ENCODE measurements around the gene MYL9. TPM values are rescaled to one million over a fixed set of nuclear protein-coding genes. Genes with fewer than 3 reads are reported as not detected.

MYL9 gene
- total and polyA plus RNA-seq, 2 experiments from 2014 or later, result 172 to 681 TPM

DNA sequence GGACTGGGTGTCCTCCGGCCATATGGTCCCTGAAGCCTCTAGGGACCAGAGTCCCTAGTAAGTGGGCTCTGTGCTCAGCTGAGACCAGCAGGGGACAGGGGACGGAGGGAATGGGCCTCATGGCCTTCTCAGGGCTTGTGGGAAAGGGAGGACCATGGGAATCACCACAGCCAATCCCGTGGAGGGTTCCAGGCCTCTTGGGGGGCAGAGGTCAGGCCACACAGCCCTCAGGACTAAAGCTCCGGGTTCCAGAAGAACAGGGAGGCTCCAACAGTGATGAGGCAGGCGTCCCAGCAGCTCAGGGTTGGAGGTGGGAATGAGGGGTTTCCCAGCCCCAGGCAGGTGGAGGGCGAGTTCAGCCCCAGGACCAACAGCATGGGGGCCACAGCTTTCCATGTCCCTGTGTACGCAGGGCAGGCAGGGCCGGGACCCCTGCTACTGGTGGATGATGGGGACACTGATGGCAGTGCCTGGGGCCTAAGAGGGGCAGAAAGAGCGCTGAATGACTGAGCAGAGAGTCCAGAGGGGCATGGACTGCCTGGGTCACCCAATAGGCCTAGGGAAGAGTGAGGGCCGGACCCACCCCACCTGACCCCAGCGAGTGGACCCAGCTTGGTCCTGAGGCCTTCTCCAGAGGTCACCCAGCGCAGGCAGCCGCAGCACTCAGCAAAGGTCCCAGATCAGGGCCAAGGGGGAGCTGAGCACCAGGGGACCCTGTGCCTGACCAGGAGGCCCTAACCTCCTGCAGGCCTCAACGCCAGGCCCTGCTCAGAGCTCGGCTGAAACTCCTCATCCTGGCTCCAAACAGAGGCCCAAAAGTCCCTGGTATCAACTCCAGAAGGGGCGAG is 8.8 kb downstream of the MYL9 start:
- no peaks in the 10 kb centered on the region for H3K4me1 ChIP-seq (ENCODE audit: insufficient read depth)
- H3K27me3 ChIP-seq (replicated peaks; ENCODE audit: insufficient read depth), result no peaks in the 10 kb centered on the region
- no peaks in the 10 kb centered on the region for H3K9me3 ChIP-seq (ENCODE audit: low read depth)
- H3K9ac ChIP-seq, result no peak overlapping the region
- H3K9me2 ChIP-seq (ENCODE audit: insufficient read depth), result no peaks in the 10 kb centered on the region
- TF ChIP-seq EZH2phosphoT487 (IDR thresholded peaks at IDR 0.05; ENCODE audit: insufficient read depth, low read depth) (no peak), EZH2 (IDR thresholded peaks at IDR 0.05; ENCODE audit: insufficient read depth, poor library complexity, severe bottlenecking) (no peak)
- H3K4me2 ChIP-seq (ENCODE audit: unreplicated experiment), result no peak overlapping the region
- no peak overlapping the region for H2AFZ ChIP-seq
- H3K4me3 ChIP-seq, result no peak overlapping the region
- peaks cover 28% of the 10 kb centered on the region for H3K36me3 ChIP-seq (ENCODE audit: low read depth)
- H3K79me2 ChIP-seq (ENCODE audit: insufficient read depth), result peaks cover 10% of the 10 kb centered on the region; the same call in 1 of the 2 replicates
- H3K27ac ChIP-seq, result no peak overlapping the region
- H4K20me1 ChIP-seq (ENCODE audit: insufficient read depth), result no peaks in the 10 kb centered on the region; the same call in 1 of the 2 replicates
- peaks cover 73% of the 10 kb centered on the region for H3F3A ChIP-seq (ENCODE audit: insufficient read depth)
- in situ Hi-C loops (cut with MboI), result no loop called here
- WGBS, 2 experiments (ENCODE audit: low coverage in 1 of 2, low lambda C conversion rate in 2 of 2, missing lambda C conversion rate in 2 of 2), result 69 to 73% methylated on average over 15 to 16 of the region's 16 CpGs
- DNase-seq, result no peak

DNA sequence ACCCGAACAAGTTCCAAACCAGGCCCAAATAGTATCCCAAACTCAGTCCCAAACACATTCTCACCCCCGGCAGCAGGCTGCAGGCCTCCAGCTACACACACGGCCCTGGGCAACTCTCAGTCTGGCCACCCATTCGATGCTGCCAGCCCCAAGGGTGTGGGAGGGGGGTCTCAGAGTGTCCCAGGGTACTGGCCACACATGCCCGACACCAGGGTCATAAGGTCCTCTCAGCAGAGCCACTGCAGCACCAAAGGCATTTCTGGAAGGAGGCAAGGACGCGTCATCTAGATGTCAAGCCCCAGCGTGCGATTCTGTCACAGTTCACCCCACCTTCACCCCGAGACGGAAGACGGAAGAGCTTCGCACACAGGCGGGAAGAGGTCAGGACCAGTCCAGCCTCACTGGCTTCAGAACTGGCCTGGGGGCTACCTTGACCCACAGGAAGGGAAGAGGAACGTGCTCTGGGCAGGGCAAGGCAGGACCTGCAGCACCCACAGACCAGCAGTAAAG is 9.5 kb downstream of the MYL9 start:
- Histone ChIP-seq H3K36me3 (ENCODE audit: low read depth) (peaks cover 24% of the 10 kb centered on the region), H3K4me1 (ENCODE audit: insufficient read depth) (no peaks in the 10 kb centered on the region), H3K79me2 (ENCODE audit: insufficient read depth) (peaks cover 5% of the 10 kb centered on the region; the same call in 1 of the 2 replicates), H2AFZ (no peak overlapping the region), H4K20me1 (ENCODE audit: insufficient read depth) (no peaks in the 10 kb centered on the region; the same call in 1 of the 2 replicates), H3K9me3 (ENCODE audit: low read depth) (no peaks in the 10 kb centered on the region), H3K9me2 (ENCODE audit: insufficient read depth) (no peaks in the 10 kb centered on the region), H3K27me3 (replicated peaks; ENCODE audit: insufficient read depth) (no peaks in the 10 kb centered on the region), H3K9ac (no peak overlapping the region), H3K27ac (no peak overlapping the region), H3F3A (ENCODE audit: insufficient read depth) (peaks cover 66% of the 10 kb centered on the region), H3K4me2 (ENCODE audit: unreplicated experiment) (no peak overlapping the region), H3K4me3 (no peak overlapping the region)
- DNase-seq, result peak; percentile 22
- in situ Hi-C loops (cut with MboI), result no loop called here
- TF ChIP-seq EZH2 (IDR thresholded peaks at IDR 0.05; ENCODE audit: insufficient read depth, poor library complexity, severe bottlenecking) (no peak), EZH2phosphoT487 (IDR thresholded peaks at IDR 0.05; ENCODE audit: insufficient read depth, low read depth) (no peak)
- WGBS, 2 experiments (ENCODE audit: low coverage in 1 of 2, low lambda C conversion rate in 2 of 2, missing lambda C conversion rate in 2 of 2), result 59 to 64% methylated on average over 14 of the region's 15 CpGs

DNA sequence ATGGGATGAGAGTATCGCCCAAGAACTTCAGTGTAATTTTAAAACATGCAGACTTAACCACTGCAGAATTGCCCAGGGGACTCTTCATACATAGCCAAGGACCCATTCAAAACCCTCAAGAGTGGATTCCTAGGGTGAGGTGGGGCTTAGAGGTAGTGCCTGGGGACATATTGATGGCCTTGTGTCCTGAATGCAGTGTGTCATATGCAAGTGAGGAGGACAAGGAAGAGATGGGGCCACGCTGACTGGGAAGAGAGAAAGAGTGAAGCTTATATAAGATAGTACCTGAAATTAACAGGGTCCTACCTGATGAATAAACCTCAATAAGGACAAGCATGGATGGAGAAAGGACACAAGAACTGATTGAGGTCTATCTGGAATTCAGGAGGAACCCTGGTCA is 13.9 kb downstream of the MYL9 start:
- WGBS, 2 experiments (ENCODE audit: low coverage in 1 of 2, low lambda C conversion rate in 2 of 2, missing lambda C conversion rate in 2 of 2), result 58 to 59% methylated on average over 2 of the region's 2 CpGs
- Histone ChIP-seq H3K27me3 (replicated peaks; ENCODE audit: insufficient read depth) (no peaks in the 10 kb centered on the region), H3K4me3 (no peak overlapping the region), H3K9me3 (ENCODE audit: low read depth) (no peaks in the 10 kb centered on the region), H3K9ac (no peak overlapping the region), H3K9me2 (ENCODE audit: insufficient read depth) (no peaks in the 10 kb centered on the region), H3K27ac (no peak overlapping the region), H2AFZ (no peak overlapping the region), H3K79me2 (ENCODE audit: insufficient read depth) (no peaks in the 10 kb centered on the region), H4K20me1 (ENCODE audit: insufficient read depth) (no peaks in the 10 kb centered on the region), H3K36me3 (ENCODE audit: low read depth) (no peaks in the 10 kb centered on the region), H3K4me1 (ENCODE audit: insufficient read depth) (no peaks in the 10 kb centered on the region), H3F3A (ENCODE audit: insufficient read depth) (peaks cover 28% of the 10 kb centered on the region), H3K4me2 (ENCODE audit: unreplicated experiment) (no peak overlapping the region)
- no peak for TF ChIP-seq EZH2phosphoT487 (IDR thresholded peaks at IDR 0.05; ENCODE audit: insufficient read depth, low read depth)
- no peak for TF ChIP-seq EZH2 (IDR thresholded peaks at IDR 0.05; ENCODE audit: insufficient read depth, poor library complexity, severe bottlenecking)
- DNase-seq, result no peak
- in situ Hi-C loops (cut with MboI), result no loop called here

DNA sequence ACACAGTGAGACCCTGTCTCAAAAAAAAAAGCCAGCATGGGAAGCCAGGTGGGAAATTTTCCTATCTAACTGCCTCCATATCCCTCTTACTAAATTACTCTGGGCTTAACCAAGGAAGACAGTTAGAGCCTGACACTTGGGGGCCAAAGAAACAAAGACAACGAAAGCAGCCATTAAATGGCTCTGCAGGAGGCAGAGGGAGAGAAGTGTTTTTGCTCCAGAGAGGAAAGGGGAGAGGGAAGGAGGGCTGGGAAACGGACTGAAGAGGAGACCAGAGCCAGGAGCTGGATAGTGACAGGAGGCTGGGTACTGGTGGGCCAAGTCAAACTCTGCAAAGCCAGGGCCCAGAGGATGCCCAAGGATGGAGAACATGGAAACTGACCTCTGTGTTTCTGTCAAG is 21.4 kb downstream of the MYL9 start:
- TF ChIP-seq EZH2phosphoT487 (IDR thresholded peaks at IDR 0.05; ENCODE audit: insufficient read depth, low read depth) (no peak), EZH2 (IDR thresholded peaks at IDR 0.05; ENCODE audit: insufficient read depth, poor library complexity, severe bottlenecking) (no peak)
- no peak overlapping the region for H2AFZ ChIP-seq
- H4K20me1 ChIP-seq (ENCODE audit: insufficient read depth), result no peaks in the 10 kb centered on the region
- no peak overlapping the region for H3K4me2 ChIP-seq (ENCODE audit: unreplicated experiment)
- H3K9ac ChIP-seq, result no peak overlapping the region
- in situ Hi-C loops (cut with MboI), result no loop called here
- H3F3A ChIP-seq (ENCODE audit: insufficient read depth), result no peaks in the 10 kb centered on the region
- DNase-seq, result no peak
- H3K36me3 ChIP-seq (ENCODE audit: low read depth), result no peaks in the 10 kb centered on the region
- no peak overlapping the region for H3K27ac ChIP-seq
- H3K4me1 ChIP-seq (ENCODE audit: insufficient read depth), result no peaks in the 10 kb centered on the region
- no peaks in the 10 kb centered on the region for H3K27me3 ChIP-seq (replicated peaks; ENCODE audit: insufficient read depth)
- H3K9me3 ChIP-seq (ENCODE audit: low read depth), result no peaks in the 10 kb centered on the region
- H3K4me3 ChIP-seq, result no peak overlapping the region
- H3K79me2 ChIP-seq (ENCODE audit: insufficient read depth), result no peaks in the 10 kb centered on the region
- H3K9me2 ChIP-seq (ENCODE audit: insufficient read depth), result no peaks in the 10 kb centered on the region
- WGBS, 2 experiments (ENCODE audit: low coverage in 1 of 2, low lambda C conversion rate in 2 of 2, missing lambda C conversion rate in 2 of 2), result 35 to 58% methylated on average over 2 of the region's 2 CpGs

All from GM23248 (cell line).